Body of pancreas (tissue), 4 donors: ENCODE data around the gene OSBPL5.

ENCODE experiments used
- POLR2A ChIP-seq, 3 donors: fragments of 450-650 bp; IDR thresholded peaks; one replicate each; pipeline ENCODE4 v1.6.1; 2016; ENCODE audit warnings: antibody characterized with exemption in 3 of 3, mild to moderate bottlenecking in 2 of 3
- TF ChIP-seq, protein P1 (sequence below), 7 experiments: fragments of 450-650 bp in 4 of 7; fragments of 200-600 bp in 3 of 7; sonication (generic) in 3 of 7; IDR thresholded peaks; one replicate each; pipeline ENCODE4 v1.5.1; 2016 to 2019; ENCODE audit warnings: antibody characterized with exemption in 7 of 7

DNA sequence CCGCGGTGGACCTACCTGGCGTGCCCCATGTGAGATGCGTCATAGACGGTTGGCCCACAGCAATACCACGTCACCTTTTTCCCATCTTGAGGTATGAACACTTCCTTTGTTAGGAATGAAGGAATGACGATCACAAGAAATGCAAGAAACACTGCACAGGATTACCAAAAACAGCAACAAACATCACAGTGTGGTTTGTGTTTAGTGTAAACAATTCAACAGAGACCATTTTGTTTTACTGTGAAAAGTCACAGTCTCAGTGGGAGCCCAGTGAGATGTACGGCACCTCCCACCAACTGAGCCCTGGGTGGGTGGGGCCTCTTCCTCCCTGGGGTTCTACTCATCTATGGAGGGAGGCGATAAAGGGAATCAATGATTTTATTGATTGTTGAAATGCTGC lies 124.2 kb downstream of the OSBPL5 start:
- TF ChIP-seq, protein P1, sequence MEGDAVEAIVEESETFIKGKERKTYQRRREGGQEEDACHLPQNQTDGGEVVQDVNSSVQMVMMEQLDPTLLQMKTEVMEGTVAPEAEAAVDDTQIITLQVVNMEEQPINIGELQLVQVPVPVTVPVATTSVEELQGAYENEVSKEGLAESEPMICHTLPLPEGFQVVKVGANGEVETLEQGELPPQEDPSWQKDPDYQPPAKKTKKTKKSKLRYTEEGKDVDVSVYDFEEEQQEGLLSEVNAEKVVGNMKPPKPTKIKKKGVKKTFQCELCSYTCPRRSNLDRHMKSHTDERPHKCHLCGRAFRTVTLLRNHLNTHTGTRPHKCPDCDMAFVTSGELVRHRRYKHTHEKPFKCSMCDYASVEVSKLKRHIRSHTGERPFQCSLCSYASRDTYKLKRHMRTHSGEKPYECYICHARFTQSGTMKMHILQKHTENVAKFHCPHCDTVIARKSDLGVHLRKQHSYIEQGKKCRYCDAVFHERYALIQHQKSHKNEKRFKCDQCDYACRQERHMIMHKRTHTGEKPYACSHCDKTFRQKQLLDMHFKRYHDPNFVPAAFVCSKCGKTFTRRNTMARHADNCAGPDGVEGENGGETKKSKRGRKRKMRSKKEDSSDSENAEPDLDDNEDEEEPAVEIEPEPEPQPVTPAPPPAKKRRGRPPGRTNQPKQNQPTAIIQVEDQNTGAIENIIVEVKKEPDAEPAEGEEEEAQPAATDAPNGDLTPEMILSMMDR (IDR thresholded peaks at IDR 0.05) = no peak
- TF ChIP-seq POLR2A (IDR thresholded peaks at IDR 0.05) = no peak
